HEK293 (cell line): ENCODE results near the gene LRRC59.

ENCODE experiments used
- KLF10 ChIP-seq: fragments of 450-650 bp; IDR thresholded peaks from 2 replicates; pipeline ENCODE4 v1.5.1; 2018; ENCODE audit warnings: missing biosample characterization, mild to moderate bottlenecking, missing genetic modification characterization
- YY1 ChIP-seq: fragments of 450-650 bp; formaldehyde crosslinking; IDR thresholded peaks from 2 replicates; pipeline ENCODE4 v1.5.1; 2018; ENCODE audit warnings: missing biosample characterization, missing genetic modification characterization
- ZBTB1 ChIP-seq: fragments of 450-650 bp; formaldehyde crosslinking; IDR thresholded peaks from 2 replicates; pipeline ENCODE4 v1.5.1; 2016; ENCODE audit warnings: missing biosample characterization, missing genetic modification characterization
- ZNF132 ChIP-seq: fragments of 450-650 bp; formaldehyde crosslinking; IDR thresholded peaks from 2 replicates; pipeline ENCODE4 v1.5.1; 2017; ENCODE audit warnings: missing biosample characterization, missing genetic modification characterization, borderline replicate concordance
- ZNF133 ChIP-seq: fragments of 450-650 bp; formaldehyde crosslinking; IDR thresholded peaks from 2 replicates; pipeline ENCODE4 v1.5.1; 2016; ENCODE audit warnings: missing biosample characterization, missing genetic modification characterization
- ZNF510 ChIP-seq: fragments of 450-650 bp; formaldehyde crosslinking; IDR thresholded peaks from 2 replicates; pipeline ENCODE4 v1.5.1; 2018; ENCODE audit warnings: mild to moderate bottlenecking, missing genetic modification characterization, missing biosample characterization; ENCODE audit not compliant: insufficient replicate concordance
- ZNF621 ChIP-seq: fragments of 450-650 bp; formaldehyde crosslinking; IDR thresholded peaks from 2 replicates; pipeline ENCODE4 v1.5.1; 2017; ENCODE audit warnings: missing biosample characterization, missing genetic modification characterization
- TF ChIP-seq, protein P1 (sequence below): IDR thresholded peaks from 2 replicates; pipeline ENCODE4 v1.6.1; 2011; ENCODE audit warnings: mild to moderate bottlenecking, low read depth, low read length, borderline replicate concordance
- TF ChIP-seq, protein P2 (sequence below): fragments of 450-650 bp; formaldehyde crosslinking; IDR thresholded peaks from 2 replicates; pipeline ENCODE4 v1.5.1; 2016; ENCODE audit warnings: missing biosample characterization, missing genetic modification characterization
- TF ChIP-seq, protein P3 (sequence below): fragments of 450-650 bp; formaldehyde crosslinking; IDR thresholded peaks from 2 replicates; pipeline ENCODE4 v1.5.1; 2017; ENCODE audit warnings: missing biosample characterization, missing genetic modification characterization
- TF ChIP-seq, protein P4 (sequence below): fragments of 450-650 bp; formaldehyde crosslinking; IDR thresholded peaks from 2 replicates; pipeline ENCODE4 v1.5.1; 2016; ENCODE audit warnings: missing biosample characterization, missing genetic modification characterization
- TF ChIP-seq, protein P5 (sequence below): fragments of 450-650 bp; formaldehyde crosslinking; IDR thresholded peaks from 2 replicates; pipeline ENCODE4 v1.5.1; 2016; ENCODE audit warnings: missing biosample characterization, missing genetic modification characterization, low read depth

DNA sequence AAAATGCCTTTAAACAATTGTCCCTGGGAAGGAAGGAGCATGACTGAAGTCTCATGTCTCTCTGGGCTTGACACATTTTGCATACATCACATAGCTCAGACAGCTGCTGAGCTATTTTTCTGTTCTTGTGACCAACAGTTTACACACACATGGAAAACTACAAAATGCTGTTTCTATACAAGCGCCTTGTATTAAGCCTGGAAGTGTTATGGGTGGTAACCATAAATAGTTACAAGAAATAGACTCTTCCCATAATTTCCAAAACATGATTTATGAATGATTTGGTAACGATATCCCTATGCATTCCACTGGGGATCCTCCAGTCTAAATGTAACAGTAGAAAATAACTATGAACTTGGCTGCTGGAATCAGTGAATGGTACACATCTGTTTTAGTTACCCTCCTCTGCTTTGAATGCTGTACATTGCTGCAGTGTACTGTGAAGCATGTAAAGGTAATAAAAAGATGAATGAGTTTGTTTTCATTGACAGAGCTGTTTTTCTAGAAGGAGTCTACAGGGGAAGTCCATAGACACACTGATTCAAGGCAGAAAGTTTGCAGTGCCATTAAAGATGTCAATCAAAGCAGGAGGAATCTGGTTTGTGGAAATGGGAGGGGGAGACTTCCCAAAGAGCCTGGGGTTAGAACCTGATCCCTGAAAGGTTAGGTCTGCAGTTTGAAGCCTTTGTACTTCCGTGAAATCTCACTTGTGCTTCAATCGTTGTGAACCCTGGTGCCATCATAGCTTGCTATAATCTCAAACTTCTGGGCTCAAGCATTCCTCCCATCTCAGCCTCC, 33.7 kb upstream of the LRRC59 start:
- TF ChIP-seq, protein P1, sequence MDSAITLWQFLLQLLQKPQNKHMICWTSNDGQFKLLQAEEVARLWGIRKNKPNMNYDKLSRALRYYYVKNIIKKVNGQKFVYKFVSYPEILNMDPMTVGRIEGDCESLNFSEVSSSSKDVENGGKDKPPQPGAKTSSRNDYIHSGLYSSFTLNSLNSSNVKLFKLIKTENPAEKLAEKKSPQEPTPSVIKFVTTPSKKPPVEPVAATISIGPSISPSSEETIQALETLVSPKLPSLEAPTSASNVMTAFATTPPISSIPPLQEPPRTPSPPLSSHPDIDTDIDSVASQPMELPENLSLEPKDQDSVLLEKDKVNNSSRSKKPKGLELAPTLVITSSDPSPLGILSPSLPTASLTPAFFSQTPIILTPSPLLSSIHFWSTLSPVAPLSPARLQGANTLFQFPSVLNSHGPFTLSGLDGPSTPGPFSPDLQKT, result no peak
- TF ChIP-seq ZBTB1, result no peak
- no peak for TF ChIP-seq ZNF510
- TF ChIP-seq, protein P2, sequence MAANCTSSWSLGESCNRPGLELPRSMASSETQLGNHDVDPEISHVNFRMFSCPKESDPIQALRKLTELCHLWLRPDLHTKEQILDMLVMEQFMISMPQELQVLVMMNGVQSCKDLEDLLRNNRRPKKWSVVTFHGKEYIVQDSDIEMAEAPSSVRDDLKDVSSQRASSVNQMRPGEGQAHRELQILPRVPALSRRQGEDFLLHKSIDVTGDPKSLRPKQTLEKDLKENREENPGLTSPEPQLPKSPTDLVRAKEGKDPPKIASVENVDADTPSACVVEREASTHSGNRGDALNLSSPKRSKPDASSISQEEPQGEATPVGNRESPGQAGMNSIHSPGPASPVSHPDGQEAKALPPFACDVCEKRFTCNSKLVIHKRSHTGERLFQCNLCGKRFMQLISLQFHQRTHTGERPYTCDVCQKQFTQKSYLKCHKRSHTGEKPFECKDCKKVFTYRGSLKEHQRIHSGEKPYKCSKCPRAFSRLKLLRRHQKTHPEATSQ, result no peak
- TF ChIP-seq, protein P3, sequence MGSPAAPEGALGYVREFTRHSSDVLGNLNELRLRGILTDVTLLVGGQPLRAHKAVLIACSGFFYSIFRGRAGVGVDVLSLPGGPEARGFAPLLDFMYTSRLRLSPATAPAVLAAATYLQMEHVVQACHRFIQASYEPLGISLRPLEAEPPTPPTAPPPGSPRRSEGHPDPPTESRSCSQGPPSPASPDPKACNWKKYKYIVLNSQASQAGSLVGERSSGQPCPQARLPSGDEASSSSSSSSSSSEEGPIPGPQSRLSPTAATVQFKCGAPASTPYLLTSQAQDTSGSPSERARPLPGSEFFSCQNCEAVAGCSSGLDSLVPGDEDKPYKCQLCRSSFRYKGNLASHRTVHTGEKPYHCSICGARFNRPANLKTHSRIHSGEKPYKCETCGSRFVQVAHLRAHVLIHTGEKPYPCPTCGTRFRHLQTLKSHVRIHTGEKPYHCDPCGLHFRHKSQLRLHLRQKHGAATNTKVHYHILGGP, result no peak
- TF ChIP-seq, protein P4, sequence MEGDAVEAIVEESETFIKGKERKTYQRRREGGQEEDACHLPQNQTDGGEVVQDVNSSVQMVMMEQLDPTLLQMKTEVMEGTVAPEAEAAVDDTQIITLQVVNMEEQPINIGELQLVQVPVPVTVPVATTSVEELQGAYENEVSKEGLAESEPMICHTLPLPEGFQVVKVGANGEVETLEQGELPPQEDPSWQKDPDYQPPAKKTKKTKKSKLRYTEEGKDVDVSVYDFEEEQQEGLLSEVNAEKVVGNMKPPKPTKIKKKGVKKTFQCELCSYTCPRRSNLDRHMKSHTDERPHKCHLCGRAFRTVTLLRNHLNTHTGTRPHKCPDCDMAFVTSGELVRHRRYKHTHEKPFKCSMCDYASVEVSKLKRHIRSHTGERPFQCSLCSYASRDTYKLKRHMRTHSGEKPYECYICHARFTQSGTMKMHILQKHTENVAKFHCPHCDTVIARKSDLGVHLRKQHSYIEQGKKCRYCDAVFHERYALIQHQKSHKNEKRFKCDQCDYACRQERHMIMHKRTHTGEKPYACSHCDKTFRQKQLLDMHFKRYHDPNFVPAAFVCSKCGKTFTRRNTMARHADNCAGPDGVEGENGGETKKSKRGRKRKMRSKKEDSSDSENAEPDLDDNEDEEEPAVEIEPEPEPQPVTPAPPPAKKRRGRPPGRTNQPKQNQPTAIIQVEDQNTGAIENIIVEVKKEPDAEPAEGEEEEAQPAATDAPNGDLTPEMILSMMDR (tag by site-specific recombination), result no peak
- no peak for TF ChIP-seq ZNF133 (tag by site-specific recombination)
- TF ChIP-seq ZNF132 (tag by site-specific recombination), result no peak
- TF ChIP-seq, protein P5, sequence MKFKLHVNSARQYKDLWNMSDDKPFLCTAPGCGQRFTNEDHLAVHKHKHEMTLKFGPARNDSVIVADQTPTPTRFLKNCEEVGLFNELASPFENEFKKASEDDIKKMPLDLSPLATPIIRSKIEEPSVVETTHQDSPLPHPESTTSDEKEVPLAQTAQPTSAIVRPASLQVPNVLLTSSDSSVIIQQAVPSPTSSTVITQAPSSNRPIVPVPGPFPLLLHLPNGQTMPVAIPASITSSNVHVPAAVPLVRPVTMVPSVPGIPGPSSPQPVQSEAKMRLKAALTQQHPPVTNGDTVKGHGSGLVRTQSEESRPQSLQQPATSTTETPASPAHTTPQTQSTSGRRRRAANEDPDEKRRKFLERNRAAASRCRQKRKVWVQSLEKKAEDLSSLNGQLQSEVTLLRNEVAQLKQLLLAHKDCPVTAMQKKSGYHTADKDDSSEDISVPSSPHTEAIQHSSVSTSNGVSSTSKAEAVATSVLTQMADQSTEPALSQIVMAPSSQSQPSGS (tag by site-specific recombination), result no peak
- TF ChIP-seq ZNF621, result no peak
- TF ChIP-seq KLF10, result no peak
- TF ChIP-seq YY1 (tag by site-specific recombination), result no peak
